Stimulated activated CD8-positive, alpha-beta memory T cell treated with anti-CD3 and anti-CD28 coated beads, Interleukin-4, amount 100 ng/mL, for 48 hours (primary cell): ENCODE measurements around the gene CBFA2T3.
"Not testable (repeated sequence)": the region's sequence is repeated elsewhere in the genome, so short reads cannot be mapped to it uniquely, and the experiment has no call there.

Source experiments
- DNase-seq: peaks from one replicate; pipeline ENCODE4 v3.0.0-alpha.2; 2020

CBFA2T3 gene

DNA sequence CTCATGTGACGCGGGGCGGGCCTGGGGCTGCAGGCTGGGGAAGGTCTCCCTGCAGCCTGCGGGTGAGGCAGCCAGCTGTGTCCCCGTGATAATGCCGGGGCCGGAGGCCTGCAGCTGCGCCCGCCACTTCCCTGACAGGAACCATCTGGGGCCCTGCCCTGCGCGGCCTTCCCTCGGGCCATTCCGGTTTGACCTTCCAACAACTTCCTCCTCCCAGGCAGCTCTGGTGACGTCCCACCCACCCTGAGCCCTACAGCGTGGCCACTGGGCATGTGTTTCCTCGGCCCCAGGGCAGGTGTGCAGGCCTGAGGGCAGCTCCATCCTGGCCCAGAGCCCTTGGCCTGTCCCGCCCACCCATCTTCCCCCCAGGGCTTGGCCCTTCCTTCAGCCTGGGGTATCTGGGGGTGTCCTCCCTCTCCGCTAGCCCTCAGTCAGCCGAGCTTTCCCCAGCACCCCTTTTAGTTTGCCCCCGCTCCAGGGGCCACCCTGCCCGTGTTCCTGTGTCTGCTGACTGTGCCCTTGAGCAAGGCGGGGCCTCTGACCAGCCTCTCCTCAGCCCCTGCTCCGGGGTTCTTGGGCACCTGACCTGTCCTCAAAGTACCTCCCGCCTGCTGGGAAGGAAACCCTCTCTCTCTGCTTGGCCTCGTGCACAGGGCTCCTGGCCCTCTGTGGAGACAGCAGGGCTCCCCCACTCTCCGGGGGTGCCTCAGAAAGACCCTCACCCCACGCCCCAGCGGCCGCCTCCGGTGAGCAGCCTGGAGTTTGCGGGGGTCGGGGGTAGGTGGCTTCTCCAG, at the start of gene CBFA2T3:
CBFA2T3 (minus strand) TSS at position 190 of the 794 bp plus-strand sequence. CDS start 400 bp downstream, outside the sequence.
- no peak for DNase-seq

- peak; percentile 70 for DNase-seq
Measured at GRCh38 chr16:89026121-89026612, 49.2 kb upstream of the CBFA2T3 start.

DNA sequence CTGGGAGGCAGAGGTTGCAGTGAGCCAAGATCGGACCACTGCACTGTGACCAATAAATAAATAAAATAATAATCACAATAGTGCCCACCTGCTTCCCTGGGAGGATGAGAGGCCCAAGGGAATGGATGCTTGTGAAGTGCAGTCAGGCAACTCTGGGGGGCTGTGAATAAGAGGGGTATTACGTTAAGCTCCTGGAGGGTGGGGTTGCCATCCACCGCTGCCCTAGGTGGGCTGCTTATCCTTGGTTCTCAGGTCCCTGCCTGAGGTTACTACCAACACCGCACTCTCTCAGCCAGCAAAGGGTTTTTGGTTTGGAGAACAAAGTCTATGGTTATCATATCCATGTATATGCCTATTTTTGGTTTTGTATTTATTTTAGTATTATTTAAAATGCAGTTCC, 48.6 kb upstream of the CBFA2T3 start:
- DNase-seq = no peak

DNA sequence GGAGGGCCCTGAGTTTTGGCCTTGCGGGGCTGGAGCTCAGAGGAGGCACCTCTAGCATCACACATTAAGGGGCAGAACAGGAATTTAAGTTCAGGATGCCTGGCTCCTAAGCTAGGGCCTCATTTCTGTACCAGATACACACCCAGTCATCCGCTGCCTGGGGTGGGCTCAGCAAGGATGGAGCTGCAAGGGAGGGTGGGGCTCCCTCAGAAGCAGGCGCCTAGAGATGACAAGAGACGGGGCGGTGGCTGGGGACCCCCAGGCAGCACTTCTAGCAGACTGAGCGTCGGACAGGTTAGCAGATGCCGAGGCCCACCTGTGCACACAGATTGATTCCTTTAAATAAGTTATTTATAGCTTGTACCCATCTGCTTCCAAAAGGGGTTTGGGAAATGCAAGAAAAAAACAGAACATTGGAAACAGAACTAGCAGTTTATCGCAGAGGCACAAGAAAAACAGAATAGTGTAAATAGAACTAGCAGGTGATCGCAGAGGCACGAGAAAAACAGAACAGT, 47.6 kb upstream of the CBFA2T3 start:
- no peak for DNase-seq

GRCh38 chr16:89023621-89024511, 46.9 kb upstream of the CBFA2T3 start:
- DNase-seq = no peak

GRCh38 chr16:89023151-89023551, 46.1 kb upstream of the CBFA2T3 start:
- no peak for DNase-seq

DNA sequence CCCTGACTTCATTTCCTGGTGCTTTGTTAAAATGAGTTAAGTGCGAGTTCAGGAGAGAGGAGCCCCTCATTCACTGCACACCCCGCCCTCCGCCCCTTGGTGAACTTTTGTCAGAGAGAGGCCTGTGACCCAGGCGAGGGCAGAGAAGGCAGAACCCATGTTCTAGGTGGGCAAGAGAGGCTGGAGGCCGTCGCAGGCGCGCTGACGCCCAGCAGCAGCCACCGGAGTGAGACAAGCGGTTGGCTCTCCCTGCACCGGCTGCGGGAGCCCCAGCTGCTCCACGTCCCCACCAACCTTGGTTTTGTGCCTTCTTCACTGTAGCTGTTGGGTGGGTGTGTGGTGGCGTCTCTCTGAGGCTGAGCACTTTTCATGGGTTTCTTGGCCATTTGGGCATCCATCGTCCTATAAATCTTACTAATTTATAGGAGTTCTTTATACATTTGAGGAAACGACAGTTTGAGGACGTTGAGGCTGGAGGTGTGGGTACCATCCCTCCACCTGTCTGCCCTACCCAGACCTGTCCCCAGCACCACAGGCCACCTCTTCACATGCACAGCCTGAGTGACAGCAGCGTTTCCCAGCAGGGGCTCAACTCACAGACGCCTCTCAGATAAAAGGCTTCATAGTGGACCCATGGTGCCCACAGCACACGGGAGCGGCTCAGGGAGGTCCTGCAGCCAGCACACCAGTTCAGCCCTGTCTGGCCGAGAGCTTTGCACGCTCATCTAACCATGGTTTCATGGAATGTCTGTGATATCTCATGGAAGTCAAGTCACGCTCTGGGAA, 45.2 kb upstream of the CBFA2T3 start:
- no peak for DNase-seq

- no peak for DNase-seq
Measured at GRCh38 chr16:89020925-89021595, 44.1 kb upstream of the CBFA2T3 start.

DNA sequence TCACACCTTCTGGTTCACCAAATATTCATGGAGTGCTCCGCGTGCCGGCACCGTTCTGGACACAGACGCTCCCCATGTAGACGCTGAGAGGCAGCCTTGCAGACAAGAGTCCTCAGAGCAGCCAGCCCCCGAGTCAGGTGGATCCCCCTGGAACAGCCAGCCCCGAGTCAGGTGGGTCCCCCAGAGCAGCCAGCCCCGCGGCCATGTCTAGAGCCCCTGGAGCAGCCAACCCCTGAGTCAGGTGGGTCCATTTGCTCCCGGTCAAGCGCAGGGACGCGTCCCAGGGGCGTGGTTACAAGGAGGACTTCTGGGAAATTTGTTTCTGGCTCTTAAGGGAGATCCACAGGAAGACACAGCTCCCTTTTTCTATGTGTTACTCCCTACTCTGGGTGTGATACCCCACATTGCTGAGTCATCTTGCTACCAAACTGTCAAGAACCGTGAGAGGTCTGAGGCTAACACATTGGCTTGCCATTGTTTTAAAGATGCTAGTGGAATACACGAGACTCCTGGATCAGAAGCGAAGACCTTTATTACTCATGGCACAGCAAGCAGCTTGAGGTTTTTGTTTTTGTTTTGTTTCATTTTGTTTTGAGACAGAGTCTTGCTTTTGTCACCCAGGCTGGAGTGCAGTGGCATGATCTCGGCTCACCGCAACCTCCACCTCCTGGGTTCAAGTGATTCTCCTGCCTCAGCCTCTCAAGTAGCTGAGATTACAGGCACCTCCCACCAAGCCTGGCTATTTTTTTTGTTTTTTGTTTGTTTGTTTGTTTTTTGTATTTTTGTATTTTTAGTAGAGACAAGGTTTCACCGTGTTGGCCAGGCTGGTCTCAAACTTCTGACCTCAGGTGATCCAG, 43.3 kb upstream of the CBFA2T3 start:
- no peak for DNase-seq

DNA sequence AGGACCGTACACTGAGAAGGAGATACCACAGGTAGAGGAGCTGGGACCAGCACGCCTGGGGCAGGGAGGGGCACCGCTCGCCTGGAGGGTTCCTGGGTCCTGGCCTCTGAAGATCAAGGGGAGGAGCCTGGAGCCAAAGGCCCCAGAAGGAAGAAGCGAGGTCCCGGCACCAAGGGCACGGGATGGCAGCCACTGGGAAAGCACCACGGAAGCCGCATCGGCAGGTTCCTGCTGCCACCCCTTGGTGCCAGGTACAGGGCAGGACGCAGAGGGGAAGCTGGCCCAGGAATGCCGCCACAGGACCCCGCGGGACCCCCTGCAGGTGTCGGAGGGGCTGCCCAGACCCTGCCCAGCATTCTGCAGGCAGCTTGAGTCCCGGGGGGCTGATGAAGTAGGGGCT, 42.5 kb upstream of the CBFA2T3 start:
- no peak for DNase-seq

- no peak for DNase-seq
Measured at GRCh38 chr16:89018282-89019158, 41.5 kb upstream of the CBFA2T3 start.

- DNase-seq = no peak
Measured at GRCh38 chr16:89017543-89018281, 40.7 kb upstream of the CBFA2T3 start.

GRCh38 chr16:89016561-89016960, 39.6 kb upstream of the CBFA2T3 start:
- not testable (repeated sequence) for DNase-seq

- DNase-seq = no peak
Measured at GRCh38 chr16:89015271-89015859, 38.4 kb upstream of the CBFA2T3 start.

GRCh38 chr16:89014403-89015230, 37.6 kb upstream of the CBFA2T3 start:
- no peak for DNase-seq

- no peak for DNase-seq
Measured at GRCh38 chr16:89013692-89014402, 36.8 kb upstream of the CBFA2T3 start.

DNA sequence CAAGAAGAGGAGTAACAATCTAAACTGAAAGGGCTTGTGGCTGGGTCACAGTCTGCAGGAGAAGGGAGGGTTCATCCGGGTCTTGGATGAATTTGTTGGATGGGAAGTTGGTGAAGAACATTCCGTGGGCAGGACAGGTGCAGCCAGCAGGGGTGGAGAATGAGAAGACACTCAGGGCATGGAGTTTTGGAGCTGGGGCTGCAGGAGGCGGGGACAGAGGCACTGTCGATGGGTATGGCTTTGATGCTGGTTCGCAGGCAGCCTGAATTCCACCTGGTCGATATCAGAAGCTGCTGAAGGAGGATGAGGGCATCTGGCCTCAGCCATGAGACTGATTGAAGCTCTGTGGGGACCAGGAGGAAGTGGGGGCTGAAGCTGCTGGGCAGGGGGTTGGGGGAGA, 36.1 kb upstream of the CBFA2T3 start:
- DNase-seq = no peak
